GM12874 (cell line): ENCODE results near the gene POU6F2.

ENCODE experiments used
- TF ChIP-seq, protein P1 (sequence below): IDR thresholded peaks from 2 replicates; pipeline ENCODE4 v1.5.1; 2011; ENCODE audit warnings: low read depth, mild to moderate bottlenecking, control low read depth, low read length, moderate library complexity; ENCODE audit not compliant: insufficient read depth

The POU6F2 gene

DNA sequence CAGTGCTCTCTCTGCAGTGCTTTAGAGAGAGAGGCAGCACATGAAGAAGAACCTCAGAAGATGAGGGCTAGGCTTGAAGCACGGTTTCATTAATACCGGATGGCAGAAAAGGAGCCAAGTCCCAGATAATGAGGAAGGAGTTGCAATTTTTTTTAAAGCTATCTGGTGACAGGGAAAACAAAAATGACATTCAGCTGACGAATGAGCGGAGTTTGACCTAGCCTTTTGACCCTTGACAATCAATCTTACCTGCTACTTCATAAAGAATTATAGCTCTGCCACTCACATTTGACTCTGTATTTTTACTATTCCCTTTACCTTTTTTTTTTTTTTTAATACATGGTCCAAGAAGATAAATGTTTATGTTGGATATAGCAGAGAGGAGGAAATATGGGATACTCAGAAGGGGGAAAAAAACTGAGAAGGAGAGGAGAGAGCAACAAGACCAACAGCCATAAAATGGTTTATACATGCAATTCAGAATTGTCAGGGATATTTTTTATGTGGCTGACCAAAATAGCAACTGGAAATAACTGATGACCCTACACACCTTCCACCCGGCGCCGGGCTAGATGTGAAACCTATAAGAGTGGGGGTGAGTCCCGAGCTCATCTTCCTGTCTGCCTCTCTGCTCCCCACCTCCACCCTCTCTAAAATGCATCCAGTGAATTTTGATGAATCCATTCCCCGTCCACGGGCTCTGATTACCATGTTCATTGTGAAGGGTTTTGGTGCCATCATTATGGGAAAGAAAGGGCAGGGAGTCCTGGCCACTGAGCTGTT, 314.1 kb downstream of the POU6F2 start:
- TF ChIP-seq, protein P1, sequence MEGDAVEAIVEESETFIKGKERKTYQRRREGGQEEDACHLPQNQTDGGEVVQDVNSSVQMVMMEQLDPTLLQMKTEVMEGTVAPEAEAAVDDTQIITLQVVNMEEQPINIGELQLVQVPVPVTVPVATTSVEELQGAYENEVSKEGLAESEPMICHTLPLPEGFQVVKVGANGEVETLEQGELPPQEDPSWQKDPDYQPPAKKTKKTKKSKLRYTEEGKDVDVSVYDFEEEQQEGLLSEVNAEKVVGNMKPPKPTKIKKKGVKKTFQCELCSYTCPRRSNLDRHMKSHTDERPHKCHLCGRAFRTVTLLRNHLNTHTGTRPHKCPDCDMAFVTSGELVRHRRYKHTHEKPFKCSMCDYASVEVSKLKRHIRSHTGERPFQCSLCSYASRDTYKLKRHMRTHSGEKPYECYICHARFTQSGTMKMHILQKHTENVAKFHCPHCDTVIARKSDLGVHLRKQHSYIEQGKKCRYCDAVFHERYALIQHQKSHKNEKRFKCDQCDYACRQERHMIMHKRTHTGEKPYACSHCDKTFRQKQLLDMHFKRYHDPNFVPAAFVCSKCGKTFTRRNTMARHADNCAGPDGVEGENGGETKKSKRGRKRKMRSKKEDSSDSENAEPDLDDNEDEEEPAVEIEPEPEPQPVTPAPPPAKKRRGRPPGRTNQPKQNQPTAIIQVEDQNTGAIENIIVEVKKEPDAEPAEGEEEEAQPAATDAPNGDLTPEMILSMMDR = no peak

DNA sequence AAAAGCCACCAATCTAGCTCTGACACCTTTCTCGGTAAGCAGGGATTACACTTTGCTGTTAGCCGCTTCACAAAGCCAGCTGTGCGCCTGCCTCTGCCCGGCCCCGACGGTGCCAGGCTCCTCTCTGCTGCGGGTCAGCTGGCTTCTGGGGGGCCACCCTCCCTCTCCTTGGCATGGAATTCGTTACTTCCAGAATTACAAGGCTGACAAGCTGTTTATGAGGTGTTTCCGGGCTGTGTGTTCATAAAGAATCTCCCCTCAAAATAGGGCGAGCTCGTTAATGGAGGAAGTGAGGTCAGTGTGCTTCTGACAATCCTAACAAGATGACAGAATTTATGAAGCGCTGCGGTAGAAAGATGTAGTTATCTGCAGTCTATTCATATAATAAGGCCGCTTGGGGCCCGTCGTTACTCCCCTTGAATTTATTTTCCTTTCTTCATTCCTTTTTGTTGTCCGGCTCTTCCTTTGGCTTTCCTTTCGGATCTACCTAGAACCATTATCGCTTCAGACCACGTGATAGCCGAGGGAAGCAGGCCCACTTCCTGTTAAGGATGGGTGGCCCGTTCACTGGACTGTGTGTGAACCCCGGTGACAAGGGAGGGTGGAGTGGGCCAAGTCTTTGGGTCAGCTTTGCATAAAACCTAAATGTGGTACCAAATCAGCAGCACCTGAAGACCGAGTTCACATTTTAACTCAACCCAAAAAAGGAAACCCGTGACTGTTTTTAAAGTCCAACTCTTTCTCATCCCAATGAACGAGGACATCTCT, 315.5 kb downstream of the POU6F2 start:
- TF ChIP-seq, protein P1 = no peak

DNA sequence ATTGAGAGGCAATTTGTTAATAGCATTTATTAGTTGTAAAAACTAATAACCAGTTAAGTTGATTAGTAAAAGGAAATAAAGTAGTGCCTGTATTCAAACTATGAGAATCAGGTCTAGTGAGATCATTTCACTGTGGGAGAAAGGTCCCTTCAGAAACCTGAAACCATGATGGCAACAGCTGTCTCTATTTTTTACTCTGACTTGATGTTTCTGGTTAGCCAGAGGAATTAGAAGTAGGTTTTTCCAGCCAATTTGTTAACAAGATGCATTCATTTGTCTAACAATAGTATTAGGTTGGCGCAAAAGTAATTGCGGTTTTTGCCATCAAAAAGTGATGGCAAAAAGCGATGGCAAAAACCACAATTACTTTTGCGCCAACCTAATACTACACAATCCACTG, 316.3 kb downstream of the POU6F2 start:
- TF ChIP-seq, protein P1 = no peak

DNA sequence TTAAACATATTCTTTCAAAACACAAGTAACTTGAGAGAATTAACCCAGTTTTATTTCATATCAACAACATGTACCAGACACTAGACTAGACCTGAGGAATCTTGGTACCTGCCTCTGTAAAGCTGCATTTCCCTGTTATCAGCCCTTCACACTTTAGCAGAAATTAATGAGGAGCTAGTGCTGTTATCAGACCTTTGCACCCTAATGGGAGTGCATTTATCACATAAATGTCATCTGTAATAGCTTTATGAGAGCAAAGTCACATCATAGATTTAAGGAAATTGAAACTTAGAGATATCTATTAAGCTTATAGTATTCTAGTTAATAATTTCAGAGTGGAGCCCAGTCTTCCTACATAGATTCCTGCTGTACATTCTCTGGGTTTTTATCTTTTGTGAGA, 318.1 kb downstream of the POU6F2 start:
- TF ChIP-seq, protein P1 = no peak

DNA sequence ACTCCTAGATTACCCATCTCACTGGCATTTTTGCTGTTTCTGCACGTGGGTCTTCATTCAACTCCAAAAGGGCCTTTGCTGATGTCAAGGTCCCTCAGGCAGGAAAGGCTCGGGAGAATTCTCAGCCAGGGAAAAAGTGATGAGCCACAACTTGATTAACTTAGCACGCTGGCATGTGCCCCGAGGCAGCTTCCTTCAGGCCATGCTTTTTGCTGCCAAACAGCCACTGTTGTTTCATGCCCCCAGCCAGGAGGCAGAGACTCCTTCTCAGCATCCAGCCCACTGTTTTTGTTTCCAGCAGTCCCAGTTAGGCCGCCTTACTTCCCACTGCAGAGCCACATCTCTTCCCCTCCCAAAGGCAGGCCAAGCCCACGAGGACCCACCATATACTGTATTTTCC, 322.0 kb downstream of the POU6F2 start:
- TF ChIP-seq, protein P1 = no peak

DNA sequence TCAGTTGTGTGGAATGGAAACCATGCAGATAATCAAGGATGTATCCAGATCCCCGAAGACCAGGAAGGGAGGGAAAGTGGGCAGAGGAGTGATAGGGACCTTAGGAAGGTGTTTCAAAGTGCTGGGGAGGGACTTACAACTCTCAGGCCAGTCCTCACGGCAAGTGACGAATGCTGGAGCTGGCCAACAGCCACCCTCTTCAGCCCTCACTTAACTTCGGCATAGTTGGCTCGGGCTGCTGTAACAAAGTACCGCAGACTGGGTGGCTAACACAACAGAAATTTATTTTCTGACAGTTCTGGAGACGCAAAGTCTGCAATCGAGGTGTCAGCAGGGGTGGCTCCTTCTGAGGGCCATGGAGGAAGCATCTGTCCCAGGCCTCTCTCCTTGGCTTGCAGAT, 322.6 kb downstream of the POU6F2 start:
- TF ChIP-seq, protein P1 = no peak

DNA sequence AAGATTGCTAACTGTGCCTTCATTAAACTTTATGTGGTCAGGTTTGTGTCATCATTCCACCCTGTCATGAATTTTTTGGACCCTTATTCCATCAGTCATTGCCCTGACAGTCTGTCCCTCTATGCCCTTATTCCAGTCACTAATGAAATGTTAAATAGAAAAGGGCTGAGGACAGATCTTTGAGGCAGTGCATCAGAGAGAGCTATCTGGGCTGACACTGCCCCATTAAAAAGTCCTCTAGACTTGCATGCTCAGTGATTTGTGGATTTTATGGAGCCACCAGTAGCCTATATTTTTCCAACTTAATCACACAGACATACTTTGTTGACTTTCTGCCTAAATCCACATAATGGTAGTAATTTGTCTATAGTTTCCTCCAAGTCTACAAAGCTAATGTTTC, 323.8 kb downstream of the POU6F2 start:
- TF ChIP-seq, protein P1 = no peak
